ENCODE measurements around the gene NPBWR2. TPM values are rescaled to one million over a fixed set of nuclear protein-coding genes. Genes with fewer than 3 reads are reported as not detected.

NPBWR2 gene
- total and polyA plus RNA-seq, 7 donors: not detected

GRCh38 chr20:64153861-64154589, 46.7 kb upstream of the NPBWR2 start:
- 76 to 82% (median 80%) methylated on average over 20 of the region's 20 CpGs for WGBS, 3 donors
- no peaks in the 10 kb centered on the region for H3K36me3 ChIP-seq (ENCODE audit: insufficient read depth in 1 of 2, low read depth in 1 of 2)
- no peak for TF ChIP-seq CTCF (IDR thresholded peaks at IDR 0.05)
- no peaks in the 10 kb centered on the region for H3K9me3 ChIP-seq
- intact Hi-C loops (cut with DNase I): no loop called here
- no peak overlapping the region for H3K4me3 ChIP-seq
- H3K4me1 ChIP-seq: no peaks in the 10 kb centered on the region
- H3K27me3 ChIP-seq (ENCODE audit: insufficient read depth in 3 of 3, low read length in 2 of 3): peaks cover 0 to 17% (median 8%) of the 10 kb centered on the region in 3 donors
- H3K27ac ChIP-seq: no peak overlapping the region
- no peak for DNase-seq
- ATAC-seq: no peak

GRCh38 chr20:64153410-64153809, 46.0 kb upstream of the NPBWR2 start:
- Histone ChIP-seq H3K27me3 (ENCODE audit: insufficient read depth in 3 of 3, low read length in 2 of 3) (peaks cover 0 to 15% (median 8%) of the 10 kb centered on the region in 3 donors), H3K36me3 (ENCODE audit: insufficient read depth in 1 of 2, low read depth in 1 of 2) (no peaks in the 10 kb centered on the region), H3K4me3 (no peak overlapping the region), H3K9me3 (no peaks in the 10 kb centered on the region), H3K4me1 (no peaks in the 10 kb centered on the region), H3K27ac (no peak overlapping the region)
- WGBS, 3 donors: 67 to 87% (median 75%) methylated on average over 2 of the region's 2 CpGs
- intact Hi-C loops (cut with DNase I): no loop called here
- DNase-seq (no peak), ATAC-seq (no peak)
- no peak for TF ChIP-seq CTCF (IDR thresholded peaks at IDR 0.05)

- no peak overlapping the region for H3K27ac ChIP-seq
- no peaks in the 10 kb centered on the region for H3K4me1 ChIP-seq
- no peaks in the 10 kb centered on the region for H3K9me3 ChIP-seq
- ATAC-seq: no peak
- no peak for DNase-seq
- peaks cover 0 to 15% (median 8%) of the 10 kb centered on the region in 3 donors for H3K27me3 ChIP-seq (ENCODE audit: insufficient read depth in 3 of 3, low read length in 2 of 3)
- H3K36me3 ChIP-seq (ENCODE audit: insufficient read depth in 1 of 2, low read depth in 1 of 2): no peaks in the 10 kb centered on the region
- no peak for TF ChIP-seq CTCF (IDR thresholded peaks at IDR 0.05)
- WGBS, 3 donors: 69 to 79% (median 74%) methylated on average over 9 of the region's 9 CpGs
- intact Hi-C loops (cut with DNase I): no loop called here
- no peak overlapping the region for H3K4me3 ChIP-seq
These were observed 45.5 kb upstream of the NPBWR2 start for GRCh38 chr20:64152906-64153305.

- WGBS, 3 donors: 61 to 69% (median 67%) methylated on average over 24 of the region's 24 CpGs
- peaks cover 0 to 11% (median 6%) of the 10 kb centered on the region in 3 donors for H3K27me3 ChIP-seq (ENCODE audit: insufficient read depth in 3 of 3, low read length in 2 of 3)
- no peak for TF ChIP-seq CTCF (IDR thresholded peaks at IDR 0.05)
These were observed 44.5 kb upstream of the NPBWR2 start for GRCh38 chr20:64151633-64152530.

More at GRCh38 chr20:64151633-64152530, 44.5 kb upstream of the NPBWR2 start:
- H3K4me1 ChIP-seq: no peaks in the 10 kb centered on the region
- no peaks in the 10 kb centered on the region for H3K9me3 ChIP-seq
- no peaks in the 10 kb centered on the region for H3K36me3 ChIP-seq (ENCODE audit: insufficient read depth in 1 of 2, low read depth in 1 of 2)
- ATAC-seq (no peak), DNase-seq (no peak)
- no peak overlapping the region for H3K4me3 ChIP-seq
- intact Hi-C loops (cut with DNase I): no loop called here
- H3K27ac ChIP-seq: no peak overlapping the region

Measured in psoas muscle (tissue), 8 donors.